Upper lobe of right lung (tissue), 1 donor: Measurements from ENCODE around the gene LRP8. TPM values are rescaled to one million over a fixed set of nuclear protein-coding genes. Genes with fewer than 3 reads are reported as not detected.

Experiments used
- ATAC-seq: fragments of 200-7000 bp; cut with Tn5 transposase; one replicate; pipeline ENCODE4 v1.9.1; 2020; ENCODE audit warnings: mild to moderate bottlenecking, moderate library complexity
- DNase-seq: peaks from one replicate; pipeline ENCODE4 v3.0.0-alpha.2; 2020
- H3K27ac ChIP-seq: fragments of 200-600 bp; one replicate; pipeline ENCODE4 v1.8.0; 2022
- H3K27me3 ChIP-seq: fragments of 200-600 bp; one replicate; pipeline ENCODE4 v1.8.0; 2022; ENCODE audit warnings: mild to moderate bottlenecking
- H3K36me3 ChIP-seq: fragments of 200-600 bp; one replicate; pipeline ENCODE4 v1.8.0; 2022
- H3K4me1 ChIP-seq: fragments of 200-600 bp; one replicate; pipeline ENCODE4 v1.8.0; 2022
- H3K4me3 ChIP-seq: fragments of 200-600 bp; one replicate; pipeline ENCODE4 v1.8.0; 2022; ENCODE audit warnings: mild to moderate bottlenecking
- H3K9me3 ChIP-seq: fragments of 200-600 bp; one replicate; pipeline ENCODE4 v1.8.0; 2022
- CTCF ChIP-seq: fragments of 200-600 bp; IDR thresholded peaks from one replicate; pipeline ENCODE4 v1.8.0; 2022; ENCODE audit warnings: antibody characterized with exemption
- intact Hi-C: fragments of 100-400 bp; cut with DNase I; formaldehyde crosslinking; loops from one replicate; pipeline ENCODE4 v1.11.0; 2022
- total RNA-seq: library from RNA; stranded (reverse); fragmentation: NEBNext Ultra II Directional; extraction: Animal tissue kit (Norgen Biotek cat#: 25700); gene quantifications from one replicate; pipeline ENCODE4 v1.2.1, GENCODE V29; 2021
- donor health status: DM: no; HTN: yes; CAD: no; lungs with severe emphysema.

LRP8 gene
- total RNA-seq, 1 donor from 2014 or later, result 11.6 TPM

GRCh38 chr1:53218201-53218600, 109.7 kb downstream of the LRP8 start:
- Histone ChIP-seq H3K27ac (no peak overlapping the region), H3K4me3 (no peak overlapping the region), H3K9me3 (no peaks in the 10 kb centered on the region), H3K36me3 (peaks cover 35% of the 10 kb centered on the region), H3K27me3 (no peaks in the 10 kb centered on the region), H3K4me1 (no peaks in the 10 kb centered on the region)
- intact Hi-C loops, result no loop called here
- DNase-seq, result no peak
- no peak for TF ChIP-seq CTCF
- no peak for ATAC-seq

- no peak for TF ChIP-seq CTCF
- DNase-seq (no peak), ATAC-seq (no peak)
- Histone ChIP-seq H3K36me3 (peaks cover 72% of the 10 kb centered on the region), H3K4me1 (no peaks in the 10 kb centered on the region), H3K4me3 (no peak overlapping the region), H3K27ac (no peak overlapping the region), H3K27me3 (no peaks in the 10 kb centered on the region), H3K9me3 (no peaks in the 10 kb centered on the region)
- intact Hi-C loops, result no loop called here
Observed at GRCh38 chr1:53214376-53214940, 113.4 kb downstream of the LRP8 start.

- ATAC-seq (no peak), DNase-seq (no peak)
- TF ChIP-seq CTCF, result no peak
- Histone ChIP-seq H3K9me3 (no peaks in the 10 kb centered on the region), H3K27ac (no peak overlapping the region), H3K4me3 (no peak overlapping the region), H3K27me3 (no peaks in the 10 kb centered on the region), H3K36me3 (peaks cover 99% of the 10 kb centered on the region), H3K4me1 (no peaks in the 10 kb centered on the region)
- intact Hi-C loops, result no loop called here
Observed at GRCh38 chr1:53210954-53211353, 116.9 kb downstream of the LRP8 start.

GRCh38 chr1:53210352-53210751, 117.5 kb downstream of the LRP8 start:
- Histone ChIP-seq H3K36me3 (peaks cover 98% of the 10 kb centered on the region), H3K4me1 (no peaks in the 10 kb centered on the region), H3K27me3 (no peaks in the 10 kb centered on the region), H3K27ac (no peak overlapping the region), H3K4me3 (no peak overlapping the region), H3K9me3 (no peaks in the 10 kb centered on the region)
- intact Hi-C loops, result no loop called here
- ATAC-seq (no peak), DNase-seq (no peak)
- TF ChIP-seq CTCF, result no peak

- no peak overlapping the region for H3K4me3 ChIP-seq
- no peaks in the 10 kb centered on the region for H3K4me1 ChIP-seq
- no peaks in the 10 kb centered on the region for H3K27me3 ChIP-seq
- intact Hi-C loops, result no loop called here
- TF ChIP-seq CTCF, result no peak
- peaks cover 97% of the 10 kb centered on the region for H3K36me3 ChIP-seq
- ATAC-seq (no peak), DNase-seq (no peak)
- H3K27ac ChIP-seq, result no peak overlapping the region
- H3K9me3 ChIP-seq, result no peaks in the 10 kb centered on the region
Observed at GRCh38 chr1:53207726-53208125, 120.1 kb downstream of the LRP8 start.
